Right lung (tissue), 5 donors: Measurements from ENCODE around the gene HMGXB3. TPM values are rescaled to one million over a fixed set of nuclear protein-coding genes. Genes with fewer than 3 reads are reported as not detected.

Source experiments
- DNase-seq, 2 donors: peaks; one replicate each; pipeline ENCODE4 v3.0.0-alpha.2; 2013
- polyA plus RNA-seq, 5 donors: library from polyadenylated mRNA; unstranded; fragments of 120-200 nt; gene quantifications; one replicate each; pipeline versions ENCODE4 v1.2.1 to v1.2.3, GENCODE V29; 2013; ENCODE audit warnings: inconsistent platforms in 1 of 5, low replicate concordance in 1 of 5; ENCODE audit not compliant: insufficient read length in 5 of 5, insufficient read depth in 1 of 5

HMGXB3 gene
- polyA plus RNA-seq, 5 donors, result 32.9 to 47.0 (median 40.3) TPM

- no peak for DNase-seq
Measured at GRCh38 chr5:150052956-150053712, 52.6 kb downstream of the HMGXB3 start.

- no peak for DNase-seq
Measured at GRCh38 chr5:150053713-150054392, 53.3 kb downstream of the HMGXB3 start.

- DNase-seq, result no peak
Measured at GRCh38 chr5:150054569-150054968, 54.0 kb downstream of the HMGXB3 start.

- DNase-seq, result no peak
Measured at GRCh38 chr5:150055326-150056074, 55.0 kb downstream of the HMGXB3 start.

- no peak for DNase-seq
Measured at GRCh38 chr5:150056075-150056443, 55.5 kb downstream of the HMGXB3 start.

- no peak for DNase-seq
Measured at GRCh38 chr5:150057052-150057451, 56.5 kb downstream of the HMGXB3 start.

GRCh38 chr5:150057511-150057910 lies 57.0 kb downstream of the HMGXB3 start:
- DNase-seq, result no peak

- no peak for DNase-seq
Measured at GRCh38 chr5:150057996-150058395, 57.5 kb downstream of the HMGXB3 start.

- DNase-seq, result peak; percentile 11 to 19
Measured at GRCh38 chr5:150058480-150059126, 58.1 kb downstream of the HMGXB3 start.

- DNase-seq, result no peak
Measured at GRCh38 chr5:150059623-150060022, 59.1 kb downstream of the HMGXB3 start.

GRCh38 chr5:150060471-150060870 lies 59.9 kb downstream of the HMGXB3 start:
- no peak for DNase-seq

- no peak for DNase-seq
Measured at GRCh38 chr5:150061538-150061995, 61.0 kb downstream of the HMGXB3 start.

GRCh38 chr5:150062216-150062922 lies 61.8 kb downstream of the HMGXB3 start:
- DNase-seq, result no peak

- DNase-seq, result no peak
Measured at GRCh38 chr5:150063638-150064037, 63.1 kb downstream of the HMGXB3 start.

- no peak for DNase-seq
Measured at GRCh38 chr5:150064681-150065220, 64.2 kb downstream of the HMGXB3 start.

GRCh38 chr5:150065346-150065745 lies 64.8 kb downstream of the HMGXB3 start:
- DNase-seq, result no peak

GRCh38 chr5:150065886-150066285 lies 65.3 kb downstream of the HMGXB3 start:
- DNase-seq, result no peak

GRCh38 chr5:150066436-150066835 lies 65.9 kb downstream of the HMGXB3 start:
- DNase-seq, result no peak

- no peak for DNase-seq
Measured at GRCh38 chr5:150066901-150067396, 66.4 kb downstream of the HMGXB3 start.

GRCh38 chr5:150067405-150067960 lies 66.9 kb downstream of the HMGXB3 start:
- no peak for DNase-seq

GRCh38 chr5:150068071-150068470 lies 67.5 kb downstream of the HMGXB3 start:
- DNase-seq, result no peak
